HUES6 (cell line): Measurements from ENCODE around the gene SLC35G2.

ENCODE experiments used
- H3K27ac ChIP-seq: 2 replicates; pipeline ENCODE4 v1.7.0; 2013; ENCODE audit warnings: low read depth, mild to moderate bottlenecking, low read length, inconsistent platforms
- H3K27me3 ChIP-seq: 2 replicates; pipeline ENCODE4 v1.6.1; 2013; ENCODE audit warnings: low read length; ENCODE audit not compliant: control insufficient read depth, insufficient read depth
- H3K36me3 ChIP-seq: 2 replicates; pipeline ENCODE4 v1.6.1; 2013; ENCODE audit warnings: low read length; ENCODE audit not compliant: control insufficient read depth, insufficient read depth
- H3K4me1 ChIP-seq: 2 replicates; pipeline ENCODE4 v1.6.1; 2013; ENCODE audit warnings: low read length; ENCODE audit not compliant: control insufficient read depth, insufficient read depth
- H3K4me3 ChIP-seq: 2 replicates; pipeline ENCODE4 v1.5.1; 2013; ENCODE audit warnings: low read depth, low read length
- H3K9ac ChIP-seq: one replicate; pipeline ENCODE4 v1.6.1; 2013; ENCODE audit warnings: mild to moderate bottlenecking, low read length
- H3K9me3 ChIP-seq: 2 replicates; pipeline ENCODE4 v1.6.1; 2013; ENCODE audit warnings: low read depth, low read length; ENCODE audit not compliant: control insufficient read depth, insufficient read depth

SLC35G2 gene

GRCh38 chr3:136903899-136904298 lies 85.0 kb downstream of the SLC35G2 start:
- Histone ChIP-seq H3K9ac (no peak overlapping the region), H3K4me1 (peaks cover 28% of the 10 kb centered on the region), H3K9me3 (peaks cover 10% of the 10 kb centered on the region; the same call in 1 of the 2 replicates), H3K36me3 (no peaks in the 10 kb centered on the region), H3K27me3 (no peaks in the 10 kb centered on the region), H3K4me3 (no peak overlapping the region), H3K27ac (no peak overlapping the region)

GRCh38 chr3:136904746-136905145 lies 85.8 kb downstream of the SLC35G2 start:
- Histone ChIP-seq H3K4me3 (no peak overlapping the region), H3K9ac (no peak overlapping the region), H3K4me1 (peaks cover 25% of the 10 kb centered on the region), H3K9me3 (peaks cover 10% of the 10 kb centered on the region; the same call in 1 of the 2 replicates), H3K27me3 (no peaks in the 10 kb centered on the region), H3K27ac (no peak overlapping the region), H3K36me3 (no peaks in the 10 kb centered on the region)
